K562 (cell line): ENCODE results near the gene THAP2. TPM values are rescaled to one million over a fixed set of nuclear protein-coding genes. Genes with fewer than 3 reads are reported as not detected.

Source experiments
- ATAC-seq: fragments of 200-7000 bp; cut with Tn5 transposase; 3 replicates; pipeline ENCODE4 v1.9.1; 2020; ENCODE audit warnings: moderate library complexity
- BruUV-seq: library from RNA; stranded (reverse); fragments of 400-500 nt; replicated peaks from 2 replicates; lab custom pipeline; 2021; lab: Mats Ljungman, UMichigan
- CTCF ChIA-PET: fragments of 300-600 bp; formaldehyde crosslinking; extraction: SDS; loops from one replicate; lab custom pipeline; 2021; ENCODE audit warnings: low intra/inter-chr PET ratio; lab: Yijun Ruan, JAX
- POLR2A ChIA-PET: fragments of 300-600, 350-650 bp; sonication (Branson Sonifier 250); formaldehyde crosslinking; extraction: SDS; loops from one replicate; lab custom pipeline; 2021; ENCODE audit warnings: antibody characterized with exemption, inconsistent platforms; lab: Yijun Ruan, JAX
- DNase-seq, 4 experiments: peaks; one replicate each; pipeline versions ENCODE4 v3.0.0 to v3.0.0-alpha.2; 2011 to 2018; ENCODE audit warnings: low spot score in 3 of 4, mixed read lengths in 3 of 4; ENCODE audit errors: extremely low read depth in 1 of 4
- FAIRE-seq: peaks from 2 replicates; lab custom pipeline; 2011; peaks lifted over from hg19 to GRCh38; lab: Jason Lieb, UNC
- H2AFZ ChIP-seq: 2 replicates; pipeline ENCODE4 v1.6.0; 2011; ENCODE audit warnings: low read depth, low read length, control low read depth, inconsistent platforms
- H3K27ac ChIP-seq: fragments of 200-600 bp; 3 replicates; pipeline ENCODE4 v1.8.0; 2011; ENCODE audit warnings: low read depth, mild to moderate bottlenecking, control low read depth, inconsistent platforms, low read length, moderate library complexity, mixed read lengths; ENCODE audit errors: extremely low read depth
- H3K27me3 ChIP-seq, 2 experiments: fragments of 300-600 bp in 1 of 2; 2 replicates in 1 of 2; 3 replicates in 1 of 2; pipeline versions ENCODE4 v1.6.0 to v1.8.0; 2011; ENCODE audit warnings: inconsistent platforms in 2 of 2, low read length in 2 of 2, mild to moderate bottlenecking in 1 of 2, mixed read lengths in 1 of 2, moderate library complexity in 1 of 2; ENCODE audit not compliant: control insufficient read depth in 2 of 2, insufficient read depth in 2 of 2
- H3K36me3 ChIP-seq: fragments of 300-600 bp; 3 replicates; pipeline ENCODE4 v1.8.0; 2011; ENCODE audit warnings: mild to moderate bottlenecking, low read length, inconsistent platforms; ENCODE audit not compliant: control insufficient read depth, insufficient read depth
- H3K4me1 ChIP-seq, 2 experiments: fragments of 200-600 bp in 1 of 2; replicated peaks in 1 of 2; 2 replicates in 1 of 2; 3 replicates in 1 of 2; pipeline versions ENCODE4 v1.5.1 to v1.8.0; 2011; ENCODE audit warnings: inconsistent platforms in 2 of 2, low read length in 2 of 2, mild to moderate bottlenecking in 1 of 2, mixed read lengths in 1 of 2, moderate library complexity in 1 of 2; ENCODE audit not compliant: control insufficient read depth in 2 of 2, insufficient read depth in 2 of 2
- H3K4me2 ChIP-seq: 2 replicates; pipeline ENCODE4 v1.6.1; 2011; ENCODE audit warnings: low read length, control low read depth, inconsistent platforms, mixed read lengths; ENCODE audit not compliant: insufficient read depth
- H3K4me3 ChIP-seq: fragments of 200-600 bp; sonication (generic), shearing (Covaris generic); 2 replicates; pipeline ENCODE4 v1.5.1; 2016; ENCODE audit warnings: control low read depth, inconsistent platforms
- H3K79me2 ChIP-seq: fragments of 200-600 bp; 3 replicates; pipeline ENCODE4 v1.8.0; 2011; ENCODE audit warnings: low read length, inconsistent platforms; ENCODE audit not compliant: control insufficient read depth, insufficient read depth
- H3K9ac ChIP-seq, 2 experiments: 2 replicates each; pipeline versions ENCODE4 v1.6.0 to v1.6.1; 2011; ENCODE audit warnings: low read depth in 2 of 2, low read length in 2 of 2, control low read depth in 1 of 2, inconsistent platforms in 1 of 2, mild to moderate bottlenecking in 1 of 2, mixed read lengths in 1 of 2; ENCODE audit not compliant: insufficient read depth in 1 of 2
- H3K9me1 ChIP-seq: one replicate; pipeline ENCODE4 v1.6.0; 2011; ENCODE audit warnings: inconsistent platforms, mild to moderate bottlenecking, low read length, moderate library complexity; ENCODE audit not compliant: control insufficient read depth, insufficient read depth
- H3K9me3 ChIP-seq: replicated peaks from 2 replicates; pipeline ENCODE4 v1.5.1; 2011; ENCODE audit warnings: low read depth, low read length, inconsistent platforms; ENCODE audit not compliant: control insufficient read depth, insufficient read depth
- H4K20me1 ChIP-seq: replicated peaks from 2 replicates; pipeline ENCODE4 v1.6.1; 2011; ENCODE audit warnings: low read length, inconsistent platforms, mixed read lengths; ENCODE audit not compliant: control insufficient read depth, insufficient read depth
- E2F8 ChIP-seq: fragments of 450-650 bp; IDR thresholded peaks from 2 replicates; pipeline ENCODE4 v1.7.1; 2018; ENCODE audit warnings: mild to moderate bottlenecking, low read depth; ENCODE audit not compliant: partially characterized antibody
- HDAC2 ChIP-seq: fragments of 450-650 bp; IDR thresholded peaks from 2 replicates; pipeline ENCODE4 v1.6.1; 2016; ENCODE audit warnings: mild to moderate bottlenecking
- RFX5 ChIP-seq: IDR thresholded peaks from 2 replicates; pipeline ENCODE4 v1.6.1; 2011; ENCODE audit warnings: low read depth, mild to moderate bottlenecking, improper control_type of control experiment, low read length
- WGBS: fragments of 100-300 bp; shearing (Covaris generic); methylation state at CpG from one replicate; pipeline ENCODE4 v1.1.6; 2016; ENCODE audit warnings: low coverage, mixed read lengths; ENCODE audit not compliant: insufficient coverage; ENCODE audit errors: missing lambda C conversion rate; 5-methylcytosine and 5-hydroxymethylcytosine counted together
- in situ Hi-C: fragments of 300-500 bp; cut with MboI; formaldehyde crosslinking; loops from 4 replicates; pipeline ENCODE4 v1.15.0; 2018; ENCODE audit warnings: inconsistent platforms, mixed read lengths
- intact Hi-C: fragments of 100-400 bp; cut with micrococcal nuclease; formaldehyde crosslinking; loops from 2 replicates; pipeline ENCODE4 v1.14.2; 2022
- polyA plus RNA-seq, 8 experiments: library from polyadenylated mRNA; depleted of rRNA in 4 of 8; stranded (reverse) in 5 of 8; unstranded in 3 of 8; fragments of >200 nt; fragmentation: Nextera tagmentation in 2 of 8; fragmentation: Illumina TruSeq in 1 of 8; extraction: Ambion mirVana in 2 of 8; extraction: Trizol in 1 of 8; gene quantifications; 2 replicates each; pipeline versions ENCODE4 v1.2.1 to v1.2.3, GENCODE V29; 2011 to 2014; ENCODE audit warnings: inconsistent platforms in 1 of 8, missing spikeins in 1 of 8
- total RNA-seq, 7 experiments: library from RNA; depleted of rRNA in 6 of 7; stranded (reverse); fragments of >200 nt in 6 of 7; fragmentation: Illumina TruSeq in 2 of 7; extraction: Trizol in 2 of 7; gene quantifications; 2 replicates each; pipeline versions ENCODE4 v1.2.1 to v1.2.3, GENCODE V29; 2011 to 2021; ENCODE audit warnings: low replicate concordance in 1 of 7

Gene THAP2
- total and polyA plus RNA-seq, 9 of the 15 experiments (the other 6 are each of a cell fraction or from before 2014, with no cell fraction given), result 1.8 to 18.9 (median 7.3) TPM

- no peak for TF ChIP-seq E2F8
- TF ChIP-seq RFX5, result no peak
Measured at GRCh38 chr12:71721783-71722505, 57.8 kb downstream of the THAP2 start (continued).

GRCh38 chr12:71725011-71725410, 60.9 kb downstream of the THAP2 start:
- intact Hi-C loops, result no loop called here
- Histone ChIP-seq H3K9me3 (no peaks in the 10 kb centered on the region), H2AFZ (peak overlapping the region; percentile 36; the same call in 1 of the 2 replicates), H3K9ac (no peak overlapping the region), H3K79me2 (no peaks in the 10 kb centered on the region), H3K4me3 (no peak overlapping the region), H3K9me1 (no peaks in the 10 kb centered on the region), H3K27ac (no peak overlapping the region), H3K4me1 (peaks cover 0 to 9% of the 10 kb centered on the region in 2 experiments; a peak in 2 of 5 replicates), H3K4me2 (no peak overlapping the region), H3K36me3 (no peaks in the 10 kb centered on the region), H4K20me1 (no peaks in the 10 kb centered on the region), H3K27me3 (no peaks in the 10 kb centered on the region)
- no peak for TF ChIP-seq HDAC2
- ChIA-PET CTCF (no interaction called here), POLR2A (no interaction called here)
- peak; percentile 62 for FAIRE-seq
- WGBS, result 57% methylated on average over 3 of the region's 3 CpGs
- no peak for DNase-seq
- ATAC-seq, result no peak
- no TSS peak for BruUV-seq
- in situ Hi-C loops, result no loop called here
